Gastrocnemius medialis (tissue), 4 donors: ENCODE measurements around the gene THRB.

ENCODE experiments used
- CTCF ChIP-seq, 5 experiments: fragments of 450-650 bp in 3 of 5; fragments of 200-600 bp in 2 of 5; sonication (generic) in 2 of 5; IDR thresholded peaks in 4 of 5; conservative IDR thresholded peaks in 1 of 5; 1 replicate in 4 of 5; 2 replicates in 1 of 5; pipeline ENCODE4 v1.5.1; 2016 to 2019; ENCODE audit warnings: antibody characterized with exemption in 5 of 5, mild to moderate bottlenecking in 3 of 5, moderate library complexity in 3 of 5
- POLR2A ChIP-seq, 2 donors: fragments of 450-650 bp; IDR thresholded peaks; one replicate each; pipeline ENCODE4 v1.6.1; 2017; ENCODE audit warnings: antibody characterized with exemption in 2 of 2, mild to moderate bottlenecking in 2 of 2, moderate library complexity in 2 of 2

- no peak for TF ChIP-seq CTCF (IDR thresholded peaks at IDR 0.05 in 4 of 5, conservative IDR thresholded peaks at IDR 0.05 in 1 of 5)
- no peak for TF ChIP-seq POLR2A (IDR thresholded peaks at IDR 0.05)
These were observed 397.9 kb downstream of the THRB start for GRCh38 chr3:24096695-24097290.
